GM12801 (cell line): ENCODE results near the gene CHRNB1.

Source experiments
- CTCF ChIP-seq: IDR thresholded peaks from one replicate; pipeline ENCODE4 v1.5.1; 2011; ENCODE audit warnings: control low read depth; ENCODE audit not compliant: insufficient read length; ENCODE audit errors: extremely low read depth

CHRNB1 gene

GRCh38 chr17:7404737-7405349 lies 40.0 kb upstream of the CHRNB1 start:
- no peak for TF ChIP-seq CTCF

- no peak for TF ChIP-seq CTCF
Observed at GRCh38 chr17:7405350-7406234, 39.3 kb upstream of the CHRNB1 start.

GRCh38 chr17:7406235-7406825 lies 38.5 kb upstream of the CHRNB1 start:
- TF ChIP-seq CTCF = no peak

- TF ChIP-seq CTCF = no peak
Observed at GRCh38 chr17:7407082-7407481, 37.8 kb upstream of the CHRNB1 start.

GRCh38 chr17:7407485-7408251 lies 37.2 kb upstream of the CHRNB1 start, which contains the start of gene NLGN2:
NLGN2 (plus strand) TSS chr17:7407845; CDS start chr17:7408256, 411 bp downstream.
- no peak for TF ChIP-seq CTCF

GRCh38 chr17:7408252-7408727 lies 36.6 kb upstream of the CHRNB1 start:
- TF ChIP-seq CTCF = no peak
